GM12878 (cell line): ENCODE measurements around the gene RRAD.

ENCODE experiments used
- CTCF ChIP-seq, 3 experiments: IDR thresholded peaks in 2 of 3; conservative IDR thresholded peaks in 1 of 3; 2 replicates each; pipeline ENCODE4 v1.5.1; 2011; ENCODE audit warnings: low read depth in 3 of 3, low read length in 3 of 3, mild to moderate bottlenecking in 3 of 3, control low read depth in 2 of 3, moderate library complexity in 2 of 3, inconsistent platforms in 1 of 3, mixed read lengths in 1 of 3; ENCODE audit not compliant: control insufficient read depth in 2 of 3, insufficient read depth in 1 of 3; ENCODE audit errors: extremely low read depth in 1 of 3
- NFIC ChIP-seq: IDR thresholded peaks from 2 replicates; pipeline ENCODE4 v1.6.1; 2012; ENCODE audit warnings: low read depth, mild to moderate bottlenecking, inconsistent platforms, low read length, moderate library complexity
- ZNF24 ChIP-seq: fragments of 450-650 bp; IDR thresholded peaks from 2 replicates; pipeline ENCODE4 v1.6.1; 2017; ENCODE audit warnings: antibody characterized with exemption, mild to moderate bottlenecking

- TF ChIP-seq ZNF24 (no peak), CTCF (IDR thresholded peaks at IDR 0.05 in 2 of 3, conservative IDR thresholded peaks at IDR 0.05 in 1 of 3; ENCODE audit: control insufficient read depth in 2 of 3, extremely low read depth in 1 of 3, insufficient read depth in 1 of 3, low read depth in 3 of 3, low read length in 3 of 3) (no peak), NFIC (no peak)
Observed at GRCh38 chr16:66910175-66910940, 15.0 kb downstream of the RRAD start.
